Measurements from ENCODE around the gene MBP. TPM values are rescaled to one million over a fixed set of nuclear protein-coding genes. Genes with fewer than 3 reads are reported as not detected.
A peak's percentile ranks its signal among the peaks of the same experiment; 100 is the strongest.

Gene MBP
- total and polyA plus RNA-seq, 8 donors: 6.3 to 33.5 (median 20.7) TPM

- no peak for DNase-seq
- ATAC-seq: peak in 1 of 4 donors; percentile 76
- TF ChIP-seq CTCF (IDR thresholded peaks at IDR 0.05): no peak
These were observed 188.8 kb downstream of the MBP start for GRCh38 chr18:76943542-76944339.

GRCh38 chr18:76941284-76941683 is 191.3 kb downstream of the MBP start:
- no peak overlapping the region for H3K4me3 ChIP-seq
- H3K9me3 ChIP-seq: no peaks in the 10 kb centered on the region
- ATAC-seq (no peak), FAIRE-seq (no peak), DNase-seq (no peak)
- H3K27ac ChIP-seq: no peak overlapping the region
- H3K27me3 ChIP-seq: no peaks in the 10 kb centered on the region
- intact Hi-C loops (cut with DNase I): no loop called here
- peaks cover 0 to 24% (median 4%) of the 10 kb centered on the region in 3 donors for H3K36me3 ChIP-seq
- no peaks in the 10 kb centered on the region for H3K4me1 ChIP-seq
- WGBS, 2 donors: 85 to 95% methylated on average over 9 of the region's 9 CpGs
- no peak for TF ChIP-seq CTCF (IDR thresholded peaks at IDR 0.05)

More at GRCh38 chr18:76943542-76944339, 188.8 kb downstream of the MBP start:
- H3K4me3 ChIP-seq: no peak overlapping the region
- intact Hi-C loops (cut with DNase I): no loop called here
- H3K27me3 ChIP-seq: no peaks in the 10 kb centered on the region
- WGBS, 2 donors: 91% methylated on average over 6 of the region's 6 CpGs
- no peak overlapping the region for H3K27ac ChIP-seq
- no peak for FAIRE-seq
- no peaks in the 10 kb centered on the region for H3K9me3 ChIP-seq
- H3K36me3 ChIP-seq: peaks cover 0 to 11% (median 0%) of the 10 kb centered on the region in 3 donors
- H3K4me1 ChIP-seq: no peaks in the 10 kb centered on the region

GRCh38 chr18:76938619-76939018 is 194.0 kb downstream of the MBP start:
- Histone ChIP-seq H3K36me3 (peaks cover 0 to 35% (median 4%) of the 10 kb centered on the region in 3 donors), H3K27me3 (no peaks in the 10 kb centered on the region), H3K9me3 (no peaks in the 10 kb centered on the region), H3K27ac (no peak overlapping the region), H3K4me3 (no peak overlapping the region), H3K4me1 (no peaks in the 10 kb centered on the region)
- ATAC-seq: no peak
- TF ChIP-seq CTCF (IDR thresholded peaks at IDR 0.05): no peak
- no peak for FAIRE-seq
- DNase-seq: no peak
- WGBS, 2 donors: 92 to 95% methylated on average over 12 of the region's 12 CpGs
- intact Hi-C loops (cut with DNase I): no loop called here

- intact Hi-C loops (cut with DNase I): no loop called here
- no peak for TF ChIP-seq CTCF (IDR thresholded peaks at IDR 0.05)
- no peak for FAIRE-seq
- Histone ChIP-seq H3K4me1 (no peaks in the 10 kb centered on the region), H3K27me3 (no peaks in the 10 kb centered on the region), H3K4me3 (no peak overlapping the region), H3K27ac (no peak overlapping the region), H3K36me3 (peaks cover 0 to 35% (median 4%) of the 10 kb centered on the region in 3 donors), H3K9me3 (no peaks in the 10 kb centered on the region)
- ATAC-seq: no peak
- no peak for DNase-seq
- 74 to 80% methylated on average over 1 of the region's 1 CpG for WGBS, 2 donors
These were observed 195.0 kb downstream of the MBP start for GRCh38 chr18:76937597-76937996.

GRCh38 chr18:76936877-76937276 is 195.7 kb downstream of the MBP start:
- peaks cover 0 to 35% (median 4%) of the 10 kb centered on the region in 3 donors for H3K36me3 ChIP-seq
- intact Hi-C loops (cut with DNase I): no loop called here
- ATAC-seq (no peak), FAIRE-seq (no peak), DNase-seq (no peak)
- no peak for TF ChIP-seq CTCF (IDR thresholded peaks at IDR 0.05)
- 93 to 95% methylated on average over 11 of the region's 11 CpGs for WGBS, 2 donors
- H3K4me3 ChIP-seq: no peak overlapping the region
- H3K27ac ChIP-seq: no peak overlapping the region
- H3K9me3 ChIP-seq: no peaks in the 10 kb centered on the region
- H3K4me1 ChIP-seq: no peaks in the 10 kb centered on the region
- H3K27me3 ChIP-seq: no peaks in the 10 kb centered on the region
